ENCODE data around the gene COQ5.
"Not testable (repeated sequence)": the region's sequence is repeated elsewhere in the genome, so short reads cannot be mapped to it uniquely, and the experiment has no call there.

COQ5 gene, protein sequence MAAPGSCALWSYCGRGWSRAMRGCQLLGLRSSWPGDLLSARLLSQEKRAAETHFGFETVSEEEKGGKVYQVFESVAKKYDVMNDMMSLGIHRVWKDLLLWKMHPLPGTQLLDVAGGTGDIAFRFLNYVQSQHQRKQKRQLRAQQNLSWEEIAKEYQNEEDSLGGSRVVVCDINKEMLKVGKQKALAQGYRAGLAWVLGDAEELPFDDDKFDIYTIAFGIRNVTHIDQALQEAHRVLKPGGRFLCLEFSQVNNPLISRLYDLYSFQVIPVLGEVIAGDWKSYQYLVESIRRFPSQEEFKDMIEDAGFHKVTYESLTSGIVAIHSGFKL

DNA sequence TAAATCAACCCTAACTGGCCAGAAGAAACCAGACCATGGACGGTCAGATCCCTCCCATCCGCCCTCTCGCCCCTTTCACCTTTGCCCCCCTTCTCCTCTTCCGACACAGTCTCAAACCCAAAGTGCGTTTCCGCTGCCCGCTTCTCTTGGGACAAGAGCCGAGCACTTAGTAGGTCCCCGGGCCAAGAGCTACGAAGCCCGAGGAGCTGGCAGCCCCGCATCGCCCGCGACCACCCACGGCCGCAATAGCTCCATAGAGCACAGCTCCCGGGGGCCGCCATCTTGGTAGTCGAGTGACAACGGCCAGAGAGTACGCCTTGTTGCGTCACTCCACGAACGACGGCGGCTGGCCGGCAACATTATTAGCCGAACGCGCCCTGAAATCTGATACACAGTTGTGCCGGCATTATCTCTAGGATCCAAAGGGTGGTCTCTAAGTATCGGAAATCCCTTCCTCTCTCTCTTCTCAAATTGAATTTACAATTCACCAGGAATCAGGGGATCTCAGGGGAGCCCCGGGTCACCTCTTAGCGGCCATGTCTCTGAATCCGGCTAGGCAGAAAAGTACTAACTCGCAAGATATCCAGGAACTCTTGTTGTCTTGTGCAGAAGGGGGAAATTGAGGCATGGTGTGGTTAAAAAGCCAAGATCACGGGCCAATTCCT, at the start of gene COQ5:
COQ5 (minus strand) TSS at position 298 of the 665 bp plus-strand sequence; CDS start at position 281, 17 bp downstream.
- peak; percentile 92 for DNase-seq

DNA sequence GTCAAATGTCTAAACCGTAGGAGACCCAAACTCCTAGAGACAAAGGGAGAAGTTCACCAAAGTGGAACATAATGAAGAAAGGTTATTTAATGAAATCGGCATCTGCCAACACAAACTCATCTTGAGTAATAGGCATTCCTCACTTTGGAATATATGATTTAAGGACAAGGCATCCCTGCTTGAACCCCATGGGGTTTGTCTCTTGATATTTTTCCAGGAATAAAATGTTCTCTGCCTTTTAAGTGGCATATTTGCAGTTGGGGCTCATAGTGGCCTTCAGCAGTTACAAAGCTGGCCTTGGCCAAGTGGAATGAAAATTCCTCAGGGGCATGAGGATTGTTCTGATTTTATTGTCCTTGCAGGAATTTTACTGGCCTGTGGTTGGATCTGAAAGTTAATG, 45.1 kb upstream of the COQ5 start:
- DNase-seq, result no peak

DNA sequence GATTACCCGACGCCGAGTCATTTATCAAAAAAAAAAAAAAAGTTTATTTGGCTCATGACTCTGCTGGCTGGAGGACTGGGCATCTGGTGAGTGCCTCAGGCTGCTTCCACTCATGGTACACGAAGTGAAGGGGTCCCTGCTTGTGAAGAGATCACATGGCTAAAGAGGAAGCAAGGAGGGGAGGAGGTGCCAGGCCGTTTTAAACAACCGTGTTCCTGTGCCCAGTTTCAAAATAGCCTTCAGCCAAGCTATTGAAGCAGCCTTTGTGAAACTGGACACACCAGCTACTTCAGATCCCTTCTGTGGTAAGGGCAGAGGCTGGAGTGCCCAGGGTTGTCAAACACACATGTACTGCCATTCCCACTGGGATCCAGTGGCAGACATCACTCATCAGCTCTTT, 44.6 kb upstream of the COQ5 start:
- DNase-seq, result no peak

DNA sequence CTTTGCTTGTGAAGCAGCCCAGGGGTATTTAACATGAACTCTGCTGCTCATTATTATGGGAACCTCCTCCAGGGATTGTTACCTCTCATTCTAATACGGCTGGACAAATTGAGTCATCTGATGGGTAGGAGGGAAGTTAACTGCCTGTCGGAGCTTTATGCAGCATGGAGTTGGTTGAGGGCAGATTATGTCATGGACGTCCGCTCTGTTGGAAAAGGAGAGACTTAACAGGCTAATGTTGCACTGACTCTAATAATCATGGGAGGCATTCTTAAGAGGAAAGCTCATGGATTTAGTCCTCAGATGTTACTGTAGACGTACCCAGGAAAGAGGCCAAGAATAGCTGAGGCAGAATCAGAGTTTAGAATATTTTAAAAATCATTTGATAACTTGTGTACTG, 42.3 kb upstream of the COQ5 start:
- no peak for DNase-seq

DNA sequence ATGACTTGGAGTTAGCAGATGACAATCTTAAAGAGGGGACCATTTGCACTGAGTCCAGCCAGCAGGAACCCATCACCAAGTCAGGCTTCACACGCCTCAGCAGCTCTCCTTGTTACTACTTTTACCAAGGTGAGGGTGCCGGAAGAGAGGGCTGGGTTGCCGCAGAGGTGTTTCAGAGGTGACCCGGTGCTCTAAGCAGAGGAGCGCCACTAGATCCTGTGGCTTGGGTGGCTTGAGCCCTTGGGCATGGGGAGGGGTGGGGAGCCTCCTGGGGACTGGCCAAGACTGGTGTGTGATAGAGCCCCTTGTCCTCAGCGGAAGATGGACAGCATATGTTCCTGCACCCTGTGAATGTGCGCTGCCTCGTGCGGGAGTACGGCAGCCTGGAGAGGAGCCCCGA, 34.5 kb upstream of the COQ5 start:
- DNase-seq, result no peak

- DNase-seq, result no peak
These were observed 33.9 kb upstream of the COQ5 start for GRCh38 chr12:120562906-120563305.

DNA sequence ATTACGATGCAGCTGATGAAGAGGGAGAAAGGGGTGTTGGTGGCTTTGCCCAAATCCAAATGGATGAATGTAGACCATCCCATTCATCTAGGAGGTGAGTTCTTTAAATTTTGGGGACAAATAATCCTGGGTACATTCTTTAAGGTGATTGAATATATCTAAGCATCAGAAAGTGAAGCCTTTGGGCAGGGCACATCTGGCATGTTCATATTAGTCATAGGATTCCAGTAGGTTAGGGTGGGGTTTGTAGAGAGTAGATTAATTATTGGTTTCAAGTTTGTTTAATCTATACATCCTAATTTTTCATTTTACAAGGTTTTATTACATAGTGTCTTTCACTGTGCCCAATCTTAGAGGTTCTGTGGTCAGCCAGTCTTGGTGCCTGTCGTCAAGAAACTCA, 28.6 kb upstream of the COQ5 start:
- DNase-seq, result no peak

DNA sequence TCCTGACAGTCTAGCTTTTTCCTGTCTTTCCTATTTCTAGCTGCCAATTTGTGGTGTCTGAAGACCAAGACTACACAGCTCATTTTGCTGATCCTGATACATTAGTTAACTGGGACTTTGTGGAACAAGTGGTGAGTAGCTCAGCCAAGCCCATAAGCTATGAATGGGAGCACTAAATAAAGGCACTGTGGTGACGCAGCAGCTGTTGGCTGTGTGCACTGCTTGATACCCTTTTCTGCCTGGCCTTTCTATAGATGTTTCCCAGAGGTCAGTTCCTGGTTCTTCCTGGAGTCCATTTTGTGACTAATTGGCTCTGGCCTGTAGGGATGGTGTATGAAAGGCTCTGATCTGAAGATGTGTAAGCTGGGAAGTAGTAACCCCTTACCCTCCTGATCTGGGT, 25.7 kb upstream of the COQ5 start:
- DNase-seq, result no peak

DNA sequence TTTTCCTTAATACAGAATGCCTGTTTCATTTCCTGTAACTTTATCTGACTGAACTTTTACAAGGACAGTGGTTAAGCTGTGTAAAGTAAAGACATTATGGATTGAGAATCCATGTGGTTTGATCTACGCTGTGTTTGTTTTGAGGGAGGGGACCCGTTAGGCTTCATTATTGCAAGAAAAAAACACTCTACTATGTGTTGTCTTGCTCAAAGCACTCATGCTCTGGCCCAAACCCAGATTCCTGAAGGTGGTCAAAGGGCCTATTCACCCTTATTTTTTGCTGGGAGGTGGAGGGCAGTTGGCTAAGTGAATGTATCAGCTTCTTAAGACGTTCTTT, 17.1 kb upstream of the COQ5 start:
- no peak for DNase-seq

- DNase-seq, result no peak
These were observed 15.7 kb upstream of the COQ5 start for GRCh38 chr12:120544691-120545090.

GRCh38 chr12:120542166-120542565, 13.2 kb upstream of the COQ5 start:
- no peak for DNase-seq

- DNase-seq, result peak; percentile 50
These were observed 11.5 kb upstream of the COQ5 start for GRCh38 chr12:120540445-120540844.

DNA sequence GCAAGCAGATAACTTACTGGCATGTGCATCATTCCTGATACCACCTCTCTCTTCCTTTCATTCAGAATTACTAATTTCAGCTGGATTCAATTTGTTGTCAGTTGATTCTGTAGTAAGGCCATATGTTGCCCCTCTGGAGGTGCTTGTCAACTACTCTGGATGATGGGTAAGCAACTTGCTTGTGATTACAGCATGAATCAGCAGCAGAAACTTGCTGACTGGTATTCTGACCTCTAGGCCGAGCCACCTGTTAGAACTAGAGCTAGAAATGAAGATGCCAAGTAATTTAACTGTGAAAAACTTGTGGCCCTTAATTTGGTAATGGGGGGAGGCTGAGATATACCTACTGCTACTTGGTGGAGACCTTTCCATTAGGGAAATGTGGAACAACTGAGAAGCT, 10.3 kb upstream of the COQ5 start:
- no peak for DNase-seq

DNA sequence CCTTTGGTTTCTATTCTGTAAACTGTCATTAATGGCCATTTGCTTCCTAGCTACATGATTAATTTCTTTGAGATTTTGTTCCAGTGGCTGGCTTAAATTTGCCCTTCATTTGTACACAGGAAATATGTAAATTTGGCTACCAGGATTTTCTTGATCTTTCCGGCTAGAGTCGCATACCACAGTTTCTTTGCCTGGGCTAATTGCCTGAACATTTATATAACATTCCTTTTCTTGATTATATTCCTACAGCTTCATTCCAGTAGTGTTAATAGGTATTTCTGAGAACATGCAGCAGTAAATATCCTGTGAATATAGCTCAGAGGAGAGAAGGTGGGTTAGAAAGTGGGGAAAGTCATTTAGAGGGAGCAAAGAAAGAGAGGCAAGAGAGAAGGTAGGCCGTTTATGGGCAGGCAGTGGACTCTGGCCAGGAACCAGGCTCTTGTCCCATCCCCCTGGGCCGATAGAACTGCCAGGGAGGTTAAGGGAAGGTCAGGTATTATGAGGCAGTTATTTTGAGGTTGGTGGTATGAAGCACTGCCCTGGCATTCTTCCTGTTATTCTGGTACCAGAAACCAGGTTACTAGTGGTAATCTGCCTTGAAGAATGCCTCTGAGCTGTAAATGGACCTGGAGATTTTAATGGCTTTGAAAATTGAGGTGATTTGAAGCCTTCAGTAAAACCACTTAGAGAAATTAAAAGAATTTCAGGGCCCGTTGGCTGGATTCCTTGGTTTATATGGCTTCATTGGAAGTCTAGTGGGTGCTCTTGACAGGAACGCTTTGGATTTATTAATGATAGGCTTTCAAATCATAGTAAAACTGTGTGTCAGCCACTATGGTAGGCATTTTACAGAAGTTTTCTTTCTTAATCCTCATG, 9.6 kb upstream of the COQ5 start:
- no peak for DNase-seq

DNA sequence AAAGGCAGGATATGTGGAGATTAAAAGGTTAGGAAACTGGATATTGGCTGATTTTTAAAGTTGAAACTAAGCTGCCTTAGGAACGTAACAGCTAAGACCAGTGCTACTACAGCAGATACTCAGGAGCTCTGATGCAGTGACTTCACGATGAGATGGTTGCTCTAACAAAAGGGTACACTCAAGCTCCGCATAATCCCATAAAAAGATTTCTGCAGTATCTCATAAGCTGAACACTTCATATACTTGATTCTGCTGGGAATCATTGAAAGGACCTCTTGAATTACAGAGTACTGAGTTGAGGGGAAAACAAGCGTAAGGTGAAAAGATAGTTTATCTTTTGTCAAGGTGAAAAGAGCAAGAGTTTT, 8.9 kb upstream of the COQ5 start:
- DNase-seq, result no peak

- DNase-seq, result no peak
These were observed 7.3 kb upstream of the COQ5 start for GRCh38 chr12:120536064-120536791.

- DNase-seq, result peak; percentile 63
These were observed 6.0 kb upstream of the COQ5 start for GRCh38 chr12:120534703-120535655.

GRCh38 chr12:120534203-120534702, 5.3 kb upstream of the COQ5 start, which contains the start of gene RNF10:
RNF10 (plus strand) TSS chr12:120534356; CDS start chr12:120534812, 456 bp downstream.
- peak; percentile 93 for DNase-seq

- DNase-seq, result no peak
These were observed 3.8 kb upstream of the COQ5 start for GRCh38 chr12:120532701-120533238.

DNA sequence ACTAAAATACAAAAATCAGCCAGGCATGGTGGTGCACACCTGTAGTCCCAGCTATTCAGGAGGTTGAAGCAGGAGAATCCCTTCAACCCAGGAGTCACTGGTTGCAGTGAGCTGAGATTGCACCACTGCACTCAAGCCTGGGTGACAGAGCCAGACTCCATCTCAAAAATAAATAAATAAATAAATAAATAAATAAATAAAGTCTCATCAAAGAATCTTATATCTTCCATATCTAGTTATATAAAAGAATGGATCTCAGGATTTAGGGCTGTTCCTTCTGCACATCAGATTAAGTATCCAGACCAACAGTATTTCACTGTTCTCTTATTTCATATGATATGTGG, 1.4 kb upstream of the COQ5 start:
- DNase-seq, result not testable (repeated sequence)

GRCh38 chr12:120529641-120530417, 871 bp upstream of the COQ5 start:
- peak; percentile 91 for DNase-seq
